KBM-7 (cell line): ENCODE results near the gene GTF2F2.

Experiments used
- DNase-seq: peaks from one replicate; pipeline ENCODE4 v3.0.0-alpha.2; 2015
- in situ Hi-C: fragments of 300-500 bp; cut with MboI; formaldehyde crosslinking; loops from 2 replicates; pipeline ENCODE4 v1.14.3; 2020; ENCODE audit warnings: low sequenced_read_pairs, low pct_unique_long_range_greater_than_20kb, mixed read lengths

Gene GTF2F2

DNA sequence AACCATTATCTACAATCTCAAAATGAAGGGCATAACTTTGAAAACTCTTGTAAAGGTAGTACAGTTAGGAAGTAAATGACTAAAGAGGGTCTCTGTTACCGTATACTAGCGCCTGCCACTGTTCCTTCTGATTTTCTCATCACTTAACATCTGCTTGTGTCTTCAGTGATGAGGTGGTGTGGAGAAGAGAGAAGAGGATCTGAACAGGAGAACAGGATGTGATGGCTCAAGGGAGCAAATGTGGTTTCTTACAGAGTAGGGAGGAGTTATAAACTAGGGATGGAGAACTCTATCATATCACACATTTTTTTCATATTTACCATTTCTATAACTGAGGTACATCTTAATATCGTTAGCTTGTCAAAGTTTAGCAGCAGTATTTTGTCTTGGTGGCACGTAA, 79.4 kb downstream of the GTF2F2 start:
- in situ Hi-C loops = no loop called here

DNA sequence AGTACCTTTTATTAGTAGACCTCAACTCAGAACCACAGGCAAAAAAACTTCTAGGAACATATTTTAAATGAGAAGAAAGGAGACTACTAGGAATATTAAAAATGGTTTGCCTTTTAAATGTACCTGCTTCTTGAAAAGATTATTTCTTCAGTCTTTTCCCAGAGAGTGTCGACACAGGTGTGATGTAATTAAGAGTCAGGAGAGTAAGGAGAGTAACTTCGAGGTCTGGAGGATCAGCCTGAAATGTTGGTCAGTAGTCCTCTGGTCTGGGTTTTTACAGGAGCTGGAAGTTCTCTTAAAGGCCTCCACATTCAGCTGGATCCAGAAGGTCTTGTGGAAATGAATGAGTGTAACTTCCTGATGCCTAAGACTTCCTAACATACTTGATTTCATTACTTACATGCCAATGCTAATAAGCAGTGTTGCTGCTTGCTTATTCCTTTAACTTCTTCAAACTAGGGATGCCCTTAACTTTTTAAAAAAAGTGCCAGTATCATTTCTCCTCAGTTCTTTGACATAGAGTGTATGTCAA, 80.5 kb downstream of the GTF2F2 start, which contains the start of gene KCTD4:
KCTD4 (minus strand) TSS at position 345 of the 532 bp plus-strand sequence. CDS start 6,478 bp downstream, outside the sequence.
- in situ Hi-C loops = no loop called here

More for the DNA sequence above, 79.4 kb downstream of the GTF2F2 start:
- DNase-seq = no peak

DNA sequence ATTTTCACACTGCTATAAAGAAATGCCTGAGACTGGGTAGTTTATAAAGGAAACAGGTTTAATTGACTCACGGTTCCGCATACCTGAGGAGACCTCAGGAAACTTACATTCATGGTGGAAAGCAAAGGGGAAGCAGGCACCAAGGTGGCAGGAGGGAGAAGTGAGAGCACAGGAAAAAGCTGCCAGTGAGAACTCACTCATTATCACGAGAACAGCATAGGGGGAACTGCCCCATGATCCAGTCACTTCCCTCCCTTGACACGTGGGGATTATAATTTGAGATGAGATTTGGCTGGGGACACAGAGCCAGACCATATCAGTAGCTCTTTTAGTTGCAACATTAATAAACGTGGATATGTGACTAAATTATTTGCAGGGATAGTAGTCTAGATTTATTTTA, 84.8 kb downstream of the GTF2F2 start:
- in situ Hi-C loops = no loop called here
- peak; percentile 64 for DNase-seq

More for the DNA sequence above, 80.5 kb downstream of the GTF2F2 start, which contains the start of gene KCTD4:
- no peak for DNase-seq

DNA sequence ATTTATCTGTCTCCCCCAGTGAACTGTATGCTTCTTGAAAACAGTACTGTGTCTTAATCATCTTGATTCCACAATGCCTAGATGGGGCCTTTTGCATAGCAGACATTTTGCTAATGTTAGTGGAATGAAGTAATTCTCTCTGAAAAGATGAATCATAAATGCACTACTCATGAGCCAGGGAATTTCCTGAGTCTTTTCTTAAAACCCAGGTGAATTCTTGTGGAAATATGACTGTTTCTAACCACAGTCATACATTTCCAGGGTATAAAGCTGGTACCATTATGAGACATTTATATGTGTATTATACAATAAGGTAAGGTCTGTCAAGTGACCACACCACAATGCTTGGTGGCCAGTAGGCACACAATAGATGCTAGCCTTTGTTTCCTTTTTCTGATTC, 86.0 kb downstream of the GTF2F2 start:
- in situ Hi-C loops = no loop called here
- no peak for DNase-seq

DNA sequence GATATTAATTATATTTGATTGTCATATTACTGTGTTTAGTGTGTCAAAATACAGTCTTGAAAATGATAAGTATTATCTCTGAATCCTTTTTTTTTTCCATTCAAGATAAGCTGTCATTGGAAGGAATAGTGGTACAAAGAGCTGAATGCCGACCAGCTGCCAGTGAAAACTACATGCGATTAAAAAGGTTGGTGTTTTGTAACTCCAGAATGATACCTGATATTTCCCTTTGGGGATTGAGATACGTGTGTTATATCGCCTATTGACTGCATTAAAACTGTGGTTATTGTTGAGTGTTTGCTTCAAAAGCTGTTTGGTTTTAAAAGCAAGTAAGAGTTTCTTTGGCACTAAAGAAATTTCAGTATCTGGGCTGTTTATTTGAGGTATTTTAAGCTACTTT, 87.0 kb downstream of the GTF2F2 start:
- DNase-seq = no peak

DNA sequence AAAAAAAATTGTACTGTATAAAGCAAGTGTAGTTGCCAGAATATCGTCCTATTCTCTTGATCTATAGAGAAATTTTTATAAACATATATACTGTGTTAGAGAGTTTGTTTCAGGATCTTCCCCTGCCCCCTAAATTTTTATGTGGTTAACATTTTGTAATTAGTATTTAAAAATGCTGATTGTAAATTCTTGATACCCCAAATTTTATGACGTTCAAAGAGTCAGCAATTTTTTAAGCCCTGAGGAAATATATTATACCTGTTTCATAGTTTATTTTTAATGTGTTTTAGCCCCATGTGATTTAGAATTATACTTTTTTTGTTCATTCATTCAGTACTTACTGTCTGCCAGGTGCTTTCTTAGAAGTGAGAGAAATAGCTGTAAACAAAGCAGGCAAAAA, 87.8 kb downstream of the GTF2F2 start:
- in situ Hi-C loops = no loop called here
- no peak for DNase-seq

More for the DNA sequence above, 87.0 kb downstream of the GTF2F2 start:
- in situ Hi-C loops = no loop called here

DNA sequence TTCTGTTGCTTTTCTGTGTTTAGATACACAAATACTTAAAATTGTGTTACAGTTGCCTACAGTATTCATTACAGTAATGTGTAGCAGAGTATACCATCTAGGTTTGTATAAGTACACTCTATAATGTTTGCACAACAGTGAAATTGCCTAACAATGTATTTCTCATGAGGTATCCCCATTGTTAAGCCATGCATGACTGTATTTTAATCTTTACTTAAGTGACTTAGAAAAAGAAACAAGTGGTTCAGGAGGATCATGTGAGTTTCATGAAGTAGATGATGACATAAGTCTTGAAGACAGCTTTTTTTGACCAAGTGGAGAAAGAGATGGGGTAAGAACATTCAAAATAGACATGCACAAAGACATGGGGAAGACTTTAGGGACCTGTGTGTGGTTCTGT, 88.9 kb downstream of the GTF2F2 start:
- no peak for DNase-seq
- in situ Hi-C loops = no loop called here

DNA sequence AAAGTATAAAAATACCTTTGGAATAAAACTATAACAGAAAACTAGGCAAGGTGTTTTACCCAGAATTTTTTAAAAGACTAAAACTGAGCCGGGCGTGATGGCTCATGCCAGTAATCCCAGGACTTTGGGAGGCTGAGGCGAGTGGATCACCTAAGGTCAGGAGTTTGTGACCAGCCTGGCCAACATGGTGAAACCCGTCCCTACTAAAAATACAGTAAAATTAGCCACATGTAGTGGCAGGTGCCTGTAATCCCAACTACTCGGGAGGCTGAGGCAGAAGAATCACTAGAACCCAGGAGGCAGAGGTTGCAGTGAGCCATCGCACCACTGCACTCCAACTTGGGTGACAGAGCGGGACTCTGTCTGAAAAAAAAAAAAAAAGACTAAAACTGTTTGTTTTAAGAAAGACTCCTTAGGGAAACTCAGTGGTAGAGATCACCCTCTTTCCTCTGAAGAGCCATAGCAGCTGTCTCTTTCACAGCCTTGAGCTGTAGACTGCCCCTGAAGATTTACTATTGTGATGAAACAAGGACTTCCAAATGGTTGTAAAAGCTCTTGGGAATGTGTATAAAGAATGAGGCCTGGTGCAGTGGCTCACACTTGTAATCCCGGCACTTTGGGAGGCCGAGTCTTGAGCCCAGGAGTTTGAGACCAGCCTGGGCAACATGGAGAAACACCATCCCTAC, 95.2 kb downstream of the GTF2F2 start:
- in situ Hi-C loops = no loop called here
- no peak for DNase-seq

DNA sequence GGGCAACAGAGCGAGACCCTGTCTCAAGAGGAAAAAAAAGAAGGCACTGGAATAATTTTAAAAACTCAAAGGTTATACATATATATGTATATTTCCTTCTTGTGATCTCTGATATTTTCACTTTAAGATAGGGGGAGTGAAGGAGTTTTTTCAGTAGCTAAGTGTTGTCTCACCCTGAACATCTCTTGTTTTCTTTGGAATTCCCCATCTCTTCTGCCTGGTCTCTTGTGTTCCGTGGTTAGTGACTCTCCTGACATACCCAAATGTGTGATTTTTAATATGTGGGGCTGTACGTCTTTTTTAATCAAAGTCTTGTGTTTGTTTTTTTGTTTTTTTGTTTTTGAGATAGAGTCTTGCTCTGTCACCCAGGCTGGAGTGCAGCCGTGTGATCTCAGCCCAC, 95.9 kb downstream of the GTF2F2 start:
- in situ Hi-C loops = no loop called here
- DNase-seq = no peak

DNA sequence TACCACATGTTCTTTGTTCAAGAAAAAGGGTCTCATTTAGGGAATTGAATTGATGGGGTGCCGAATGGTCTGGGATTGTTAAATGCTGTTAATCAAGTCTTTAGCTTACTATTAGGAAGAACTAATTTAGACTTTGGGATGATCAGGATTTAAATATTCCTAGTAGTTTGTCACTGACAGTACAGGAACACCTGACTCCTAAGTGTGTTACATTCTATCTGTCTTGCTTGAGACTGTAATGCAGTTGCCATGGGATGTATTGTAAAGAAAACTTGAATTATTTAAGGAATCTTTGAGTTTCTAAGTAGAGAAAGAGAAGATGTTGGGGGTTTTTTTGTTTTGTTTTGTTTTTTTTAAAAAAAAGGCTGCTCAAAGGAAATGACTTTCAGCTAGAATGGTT, 98.4 kb downstream of the GTF2F2 start:
- no peak for DNase-seq
- in situ Hi-C loops = no loop called here

DNA sequence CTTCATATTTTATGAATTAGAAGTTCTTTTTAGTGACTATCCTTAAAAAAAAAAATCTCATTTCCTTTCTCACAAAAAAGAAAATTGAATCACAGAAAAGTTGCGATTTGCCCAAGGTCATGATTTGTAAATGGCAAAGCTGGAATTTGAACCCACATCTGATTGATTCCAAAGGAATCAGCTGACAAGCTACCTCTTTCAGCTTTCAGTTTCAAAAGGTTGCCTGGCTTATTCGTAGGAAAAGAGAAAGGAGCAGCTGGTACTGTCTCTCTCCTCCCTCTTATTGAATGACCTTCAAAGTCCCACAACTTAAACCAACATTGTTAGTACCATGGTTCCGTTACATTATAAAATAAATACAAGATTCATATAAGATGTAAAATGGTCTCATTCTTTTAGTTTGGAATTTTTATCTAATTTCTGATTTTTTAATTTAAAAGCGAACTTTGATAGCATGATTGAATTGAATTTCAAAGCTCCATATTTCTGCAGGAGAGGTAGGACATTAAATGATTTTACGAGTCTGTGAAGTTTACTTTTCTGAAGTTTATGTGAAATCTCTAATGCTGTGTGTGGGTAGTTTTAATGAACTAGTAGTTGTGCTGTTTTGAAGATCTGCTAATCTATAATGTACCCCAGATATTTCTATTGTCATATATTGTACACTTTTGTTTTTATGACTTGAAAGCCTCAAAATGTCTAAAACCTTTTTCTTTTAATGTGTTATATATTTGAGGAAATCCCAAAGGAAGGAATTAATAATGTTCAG, 99.0 kb downstream of the GTF2F2 start:
- in situ Hi-C loops = no loop called here
- no peak for DNase-seq

DNA sequence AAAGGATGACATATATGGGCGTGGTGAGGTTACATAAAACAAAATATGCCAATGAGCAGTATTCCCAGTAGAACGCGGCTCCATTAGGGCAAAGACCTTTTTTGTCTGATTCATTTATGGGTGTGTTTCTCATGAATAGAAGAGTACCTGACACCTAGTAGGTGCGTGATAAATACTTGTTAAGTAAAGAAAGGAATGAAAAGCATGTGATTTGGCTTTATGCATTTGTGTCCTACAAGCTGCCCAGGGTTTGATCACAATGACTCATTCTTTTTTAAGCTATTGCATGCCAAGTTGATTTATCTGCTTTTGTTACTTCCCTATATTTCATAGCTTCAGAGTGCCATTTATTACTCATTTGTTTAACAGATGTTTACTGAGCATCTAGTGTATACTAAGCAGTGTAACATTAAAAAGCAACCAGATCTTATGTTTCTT, 99.6 kb downstream of the GTF2F2 start:
- in situ Hi-C loops = no loop called here
- peak; percentile 60 for DNase-seq

DNA sequence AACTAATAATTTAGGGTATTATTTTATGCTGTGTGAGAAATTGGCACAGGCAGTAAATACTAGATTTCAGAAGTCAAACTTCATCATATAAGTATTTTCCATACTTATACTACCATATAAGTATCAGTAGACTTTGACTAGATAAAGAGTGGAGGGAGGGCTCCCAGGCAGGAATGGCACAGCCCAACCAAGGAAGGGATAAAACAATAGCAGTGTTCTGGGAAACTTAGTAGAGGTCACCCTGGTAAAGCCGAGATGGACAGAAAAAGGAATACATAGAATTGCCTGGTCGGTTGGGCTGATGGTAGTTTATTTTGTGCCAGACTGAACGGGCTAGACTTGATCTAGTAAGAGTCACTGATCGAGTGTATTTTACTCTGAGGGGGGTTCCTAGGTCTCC, 100.1 kb downstream of the GTF2F2 start:
- DNase-seq = no peak
- in situ Hi-C loops = no loop called here

DNA sequence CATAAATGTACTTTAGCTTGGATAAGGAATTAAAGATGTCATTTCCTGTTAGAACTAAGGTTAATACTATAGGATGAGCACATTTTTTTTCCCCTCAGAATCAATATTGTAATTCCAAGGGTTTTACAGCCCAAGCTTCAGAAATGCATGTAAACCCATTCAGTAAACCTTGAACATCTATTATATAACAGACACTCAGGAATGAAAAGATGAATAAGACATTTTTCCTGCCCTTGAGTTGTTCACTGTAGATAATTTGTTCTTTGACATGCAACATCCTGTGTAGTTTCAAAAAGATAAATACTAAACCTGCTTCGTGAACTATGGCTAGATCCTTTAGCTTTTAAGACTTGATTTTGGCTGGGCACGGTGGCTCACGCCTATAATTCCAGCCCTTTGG, 102.2 kb downstream of the GTF2F2 start:
- no peak for DNase-seq
- in situ Hi-C loops = no loop called here

DNA sequence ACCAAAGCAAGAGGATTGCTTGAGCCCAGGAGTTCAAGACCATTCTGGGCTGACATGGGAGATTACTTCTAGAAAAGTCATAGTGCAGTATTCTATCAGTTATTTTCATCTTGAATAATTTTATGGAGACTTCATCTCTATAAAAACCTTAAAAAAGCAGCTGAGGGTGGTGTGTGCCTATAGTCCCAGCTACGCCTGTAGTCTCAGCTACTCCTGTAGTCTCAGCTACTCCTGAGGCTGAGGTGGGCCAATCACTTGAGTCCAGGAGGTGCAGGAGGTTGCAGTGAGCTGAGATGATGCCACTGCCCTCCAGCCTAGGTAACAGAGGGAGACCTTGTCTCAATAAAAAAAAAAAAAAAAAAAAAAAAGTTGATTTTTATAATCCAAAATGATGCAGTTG, 102.6 kb downstream of the GTF2F2 start:
- in situ Hi-C loops = no loop called here
- DNase-seq = no peak

DNA sequence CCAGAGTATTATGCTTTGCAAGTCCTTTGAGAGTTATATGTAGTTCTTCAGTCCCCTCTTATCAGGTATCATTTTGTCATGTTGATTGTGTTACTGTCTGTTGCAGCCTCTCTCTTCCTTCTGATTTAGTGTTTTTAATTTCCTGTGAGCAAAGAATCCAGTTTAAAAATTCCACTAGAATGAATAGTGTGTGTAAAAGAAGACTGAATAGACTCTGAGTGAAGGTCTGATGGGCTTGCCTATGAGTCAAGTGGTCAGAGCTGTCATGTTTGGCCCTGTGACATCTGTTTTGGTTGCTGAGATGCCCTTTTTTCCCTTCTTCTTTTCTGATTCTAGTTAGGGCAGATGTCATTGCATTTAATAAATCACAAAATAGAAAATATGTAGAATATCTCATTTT, 103.9 kb downstream of the GTF2F2 start:
- DNase-seq = no peak
- in situ Hi-C loops = no loop called here

DNA sequence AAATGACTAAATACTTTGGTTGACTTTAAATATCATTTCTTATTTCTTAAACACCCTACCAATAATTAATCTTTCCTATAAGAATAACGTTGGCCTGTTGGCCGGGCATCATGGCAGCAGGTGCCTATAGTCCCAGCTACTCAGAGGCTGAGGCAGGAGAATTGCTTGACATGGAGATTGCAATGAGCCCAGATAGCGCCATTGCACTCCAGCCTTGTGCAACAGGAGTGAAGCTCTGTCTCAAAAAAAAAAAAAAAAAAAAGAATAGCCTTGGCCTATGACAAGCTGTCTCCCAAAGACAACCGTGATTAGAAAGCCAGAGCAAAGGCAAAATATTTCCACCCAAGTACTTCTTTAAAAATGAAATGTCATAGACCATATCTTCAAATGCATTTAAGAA, 105.1 kb downstream of the GTF2F2 start:
- in situ Hi-C loops = no loop called here
- DNase-seq = no peak

DNA sequence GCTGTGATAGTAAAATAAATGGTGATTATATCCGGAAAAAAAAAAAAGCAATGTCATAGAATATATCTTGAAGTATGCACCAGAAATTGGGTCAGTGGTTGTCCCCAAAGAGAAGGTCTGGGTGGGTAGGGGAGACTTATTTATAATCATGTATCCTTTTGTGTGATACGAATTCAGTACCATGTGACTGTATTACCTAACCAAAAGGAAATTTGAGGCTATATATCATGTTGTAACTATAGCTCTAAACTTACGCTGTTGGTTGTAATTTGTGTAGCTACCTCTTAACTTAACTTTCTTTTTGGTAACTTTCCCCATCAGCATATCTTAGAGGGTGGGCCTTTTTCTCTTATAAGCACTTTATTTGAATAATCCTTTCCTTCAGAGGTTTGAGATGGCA, 105.7 kb downstream of the GTF2F2 start:
- DNase-seq = no peak

DNA sequence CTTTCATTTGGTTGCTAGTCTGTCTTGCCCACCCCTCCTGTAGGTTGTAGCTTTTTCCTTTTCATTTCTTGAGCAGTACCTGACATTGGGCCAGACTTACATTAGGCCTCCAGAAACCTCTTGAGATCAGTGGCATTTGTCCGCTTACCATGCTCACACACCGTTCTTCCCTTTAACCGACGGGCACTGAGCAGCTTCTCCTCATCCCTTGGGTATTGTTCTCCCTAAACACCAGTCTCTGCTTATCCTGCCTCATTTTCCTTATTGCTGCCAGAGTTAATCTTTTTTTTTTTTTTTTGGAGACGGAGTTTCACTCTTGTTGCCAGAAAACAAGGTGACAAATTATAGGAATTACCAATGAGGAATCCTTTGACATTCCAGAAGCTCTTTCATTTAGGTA, 107.7 kb downstream of the GTF2F2 start:
- in situ Hi-C loops = no loop called here
- DNase-seq = no peak

More for the DNA sequence above, 105.7 kb downstream of the GTF2F2 start:
- in situ Hi-C loops = no loop called here

DNA sequence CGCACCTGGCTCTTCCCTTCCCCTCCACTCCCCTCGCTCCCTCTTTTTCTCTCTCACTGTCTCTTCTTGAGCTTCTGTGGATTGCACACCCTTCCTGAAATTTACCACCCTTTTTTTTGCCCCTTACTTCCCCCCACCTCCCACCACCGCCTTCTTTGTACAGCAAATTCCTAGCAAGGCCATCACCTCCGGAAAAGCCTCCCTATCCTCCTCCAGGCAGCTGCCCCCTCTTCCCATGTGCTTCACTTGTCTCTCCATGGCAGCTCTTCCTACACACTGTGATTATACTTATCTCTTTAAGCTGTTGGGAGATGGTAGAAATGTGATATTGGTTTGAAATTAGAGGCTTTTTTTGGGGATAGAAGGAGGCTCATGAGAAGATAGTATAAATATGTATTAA, 108.9 kb downstream of the GTF2F2 start:
- in situ Hi-C loops = no loop called here
- DNase-seq = no peak
